HG02610 (cell line): ENCODE results near the gene KRTAP9-9.
"Not testable (repeated sequence)": the region's sequence is repeated elsewhere in the genome, so short reads cannot be mapped to it uniquely, and the experiment has no call there.

Experiments
- ATAC-seq: cut with Tn5 transposase; IDR thresholded peaks from one replicate; pipeline ENCODE4 v1.9.1; 2021; ENCODE audit warnings: mild to moderate bottlenecking, moderate library complexity; ENCODE audit not compliant: unreplicated experiment

KRTAP9-9 gene

DNA sequence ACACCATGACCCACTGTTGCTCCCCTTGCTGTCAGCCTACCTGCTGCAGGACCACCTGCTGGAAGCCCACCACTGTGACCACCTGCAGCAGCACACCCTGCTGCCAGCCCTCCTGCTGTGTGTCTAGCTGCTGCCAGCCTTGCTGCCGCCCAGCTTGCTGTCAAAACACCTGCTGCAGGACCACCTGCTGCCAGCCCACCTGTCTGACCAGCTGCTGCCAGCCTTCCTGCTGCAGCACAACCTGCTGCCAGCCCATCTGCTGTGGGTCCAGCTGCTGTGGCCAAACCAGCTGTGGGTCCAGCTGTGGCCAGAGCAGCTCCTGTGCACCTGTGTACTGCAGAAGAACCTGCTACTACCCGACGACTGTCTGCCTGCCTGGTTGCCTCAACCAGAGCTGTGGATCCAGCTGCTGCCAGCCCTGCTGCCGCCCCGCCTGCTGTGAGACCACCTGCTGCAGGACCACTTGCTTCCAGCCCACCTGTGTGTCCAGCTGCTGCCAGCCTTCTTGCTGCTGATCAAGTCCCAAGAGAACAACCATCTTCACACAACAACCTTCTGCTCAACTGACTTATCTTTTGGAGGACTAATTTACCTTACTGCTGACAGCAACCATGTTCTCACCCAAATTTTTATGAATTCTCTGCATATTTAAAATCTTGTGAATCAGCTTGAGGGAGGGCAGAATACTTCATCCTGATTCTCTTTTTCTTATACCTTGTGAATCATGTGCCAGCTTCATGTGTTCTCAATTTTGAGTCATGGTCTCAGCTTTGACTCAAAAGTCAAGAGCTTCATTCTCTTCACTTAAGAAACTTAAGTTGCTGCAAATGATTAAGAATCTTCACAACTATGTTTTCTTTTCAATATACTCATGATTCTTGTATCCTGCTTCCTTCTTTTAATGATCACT is at the start of gene KRTAP9-9:
KRTAP9-9 (plus strand) TSS at position 4 of the 910 bp plus-strand sequence.
- not testable (repeated sequence) for ATAC-seq

DNA sequence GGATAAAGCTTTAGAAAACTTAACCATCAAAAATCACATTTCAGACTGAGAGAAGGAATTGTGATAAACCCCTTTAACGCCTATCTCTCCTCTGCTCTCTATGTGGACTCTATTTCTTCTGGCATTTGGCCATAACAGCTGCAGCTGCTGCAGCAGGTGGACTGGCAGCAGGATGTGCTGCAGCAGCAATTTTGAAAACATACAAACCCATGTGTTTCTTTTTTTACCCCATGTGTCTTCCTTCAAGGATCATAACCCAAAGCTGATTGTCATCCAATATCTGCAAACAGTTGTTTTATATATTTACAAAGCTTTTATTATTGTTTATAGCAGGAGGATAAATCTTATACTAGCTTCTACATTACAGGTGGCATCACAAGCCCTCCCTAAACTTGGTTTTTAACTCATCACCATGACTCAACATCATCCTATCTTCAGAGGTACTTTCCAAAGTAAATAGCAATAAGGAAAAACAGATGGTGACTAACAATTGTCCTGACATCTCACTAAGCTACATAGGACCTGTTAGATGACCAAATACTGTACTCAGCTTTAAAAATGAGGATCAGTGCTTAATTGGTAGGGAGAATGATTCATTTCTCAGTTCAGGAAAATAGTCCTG is 43.2 kb upstream of the KRTAP9-9 start:
- ATAC-seq: no peak

DNA sequence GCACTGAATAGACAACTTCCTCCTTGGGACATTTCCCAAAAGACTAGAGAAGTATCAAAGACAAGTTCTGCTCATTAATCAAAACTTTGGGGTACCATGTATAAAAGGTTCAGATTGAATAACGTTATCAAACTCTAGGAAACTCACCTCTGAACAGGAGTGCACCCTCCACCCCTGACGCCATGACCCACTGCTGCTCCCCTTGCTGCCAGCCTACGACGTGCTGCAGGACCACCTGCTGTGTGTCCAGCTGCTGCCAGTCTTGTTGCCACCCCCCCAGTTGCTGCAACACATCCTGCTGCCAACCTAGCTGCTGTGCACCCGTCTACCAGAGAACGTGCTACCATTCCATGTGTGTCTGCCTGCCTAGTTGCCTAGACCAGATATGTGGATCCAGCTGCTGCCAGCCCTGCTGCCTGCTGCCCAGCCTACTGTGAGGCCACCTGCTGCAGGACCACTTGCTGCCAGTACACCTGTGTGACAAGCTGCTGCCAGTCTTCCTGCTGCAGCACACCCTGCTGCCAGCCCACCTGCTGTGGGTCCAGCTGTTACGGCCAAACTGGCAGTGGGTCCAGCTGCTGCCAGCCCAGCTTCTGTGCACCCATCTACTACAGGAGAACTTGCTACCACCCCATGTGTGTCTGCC is 42.5 kb upstream of the KRTAP9-9 start:
- no peak for ATAC-seq

DNA sequence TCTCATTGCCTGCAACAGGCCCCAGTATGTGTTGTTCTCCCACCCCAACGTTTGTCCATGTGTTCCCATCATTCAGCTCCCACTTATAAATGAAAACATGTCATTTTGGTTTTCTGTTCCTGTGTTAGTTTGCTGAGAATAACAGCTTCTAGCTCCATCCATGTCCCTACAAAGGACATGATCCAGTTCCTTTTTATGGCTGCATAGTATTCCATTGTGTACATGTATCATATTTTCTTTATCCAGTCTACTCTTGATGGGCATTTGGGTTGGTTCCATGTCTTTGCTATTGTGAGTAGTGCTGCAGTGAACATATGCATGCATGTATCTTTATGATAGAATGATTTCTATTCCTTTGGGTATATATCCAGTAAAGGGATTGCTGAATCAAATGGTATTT is 39.5 kb upstream of the KRTAP9-9 start:
- no peak for ATAC-seq

DNA sequence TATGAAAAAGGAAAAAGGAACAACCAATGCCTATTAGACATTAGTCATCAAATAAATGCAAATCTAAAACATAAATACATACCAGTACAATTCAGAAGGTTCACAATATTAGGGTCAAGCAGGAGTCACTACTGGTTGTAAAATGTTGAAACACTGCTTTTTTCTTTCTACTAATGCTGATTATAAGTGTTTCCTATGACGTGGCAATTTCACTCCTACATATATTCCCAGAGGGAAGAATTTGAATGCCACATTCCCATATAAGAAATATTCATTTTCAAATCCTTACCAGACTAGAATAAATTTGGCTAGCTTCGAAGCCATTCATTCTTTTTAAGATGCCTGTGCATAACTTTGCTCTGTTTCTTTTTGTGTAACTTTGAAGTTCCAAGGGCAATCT is 31.4 kb upstream of the KRTAP9-9 start:
- ATAC-seq: no peak

DNA sequence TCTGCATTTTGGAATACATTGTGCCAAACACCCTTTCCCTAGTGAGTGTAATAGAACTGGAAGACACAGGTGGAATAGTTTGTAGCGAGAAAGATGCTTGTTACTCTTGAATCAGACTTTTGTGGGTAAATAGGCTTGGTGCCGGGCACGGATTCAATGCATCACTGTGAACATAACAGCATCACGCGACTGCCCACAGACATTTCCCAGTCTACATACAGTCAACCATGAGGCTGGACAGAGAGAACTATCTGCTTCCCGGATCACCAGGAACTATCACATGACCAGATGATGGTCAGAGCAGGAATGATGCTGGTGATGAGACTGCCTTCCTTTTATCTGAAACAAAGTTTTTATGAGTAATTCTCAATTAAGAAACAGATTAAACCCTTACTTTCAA is 29.1 kb upstream of the KRTAP9-9 start:
- ATAC-seq: no peak

DNA sequence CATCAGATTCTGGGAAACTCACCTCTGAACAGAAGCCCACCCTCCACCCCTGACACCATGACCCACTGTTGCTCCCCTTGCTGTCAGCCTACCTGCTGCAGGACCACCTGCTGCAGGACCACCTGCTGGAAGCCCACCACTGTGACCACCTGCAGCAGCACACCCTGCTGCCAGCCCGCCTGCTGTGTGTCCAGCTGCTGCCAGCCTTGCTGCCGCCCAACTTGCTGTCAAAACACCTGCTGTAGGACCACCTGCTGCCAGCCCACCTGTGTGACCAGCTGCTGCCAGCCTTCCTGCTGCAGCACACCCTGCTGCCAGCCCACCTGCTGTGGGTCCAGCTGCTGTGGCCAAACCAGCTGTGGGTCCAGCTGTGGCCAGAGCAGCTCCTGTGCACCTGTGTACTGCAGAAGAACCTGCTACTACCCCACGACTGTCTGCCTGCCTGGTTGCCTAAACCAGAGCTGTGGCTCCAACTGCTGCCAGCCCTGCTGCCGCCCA is 28.5 kb upstream of the KRTAP9-9 start, which contains the start of gene KRTAP9-2:
KRTAP9-2 (plus strand) TSS at position 51 of the 498 bp plus-strand sequence; CDS start at position 58, 7 bp downstream.
- not testable (repeated sequence) for ATAC-seq

DNA sequence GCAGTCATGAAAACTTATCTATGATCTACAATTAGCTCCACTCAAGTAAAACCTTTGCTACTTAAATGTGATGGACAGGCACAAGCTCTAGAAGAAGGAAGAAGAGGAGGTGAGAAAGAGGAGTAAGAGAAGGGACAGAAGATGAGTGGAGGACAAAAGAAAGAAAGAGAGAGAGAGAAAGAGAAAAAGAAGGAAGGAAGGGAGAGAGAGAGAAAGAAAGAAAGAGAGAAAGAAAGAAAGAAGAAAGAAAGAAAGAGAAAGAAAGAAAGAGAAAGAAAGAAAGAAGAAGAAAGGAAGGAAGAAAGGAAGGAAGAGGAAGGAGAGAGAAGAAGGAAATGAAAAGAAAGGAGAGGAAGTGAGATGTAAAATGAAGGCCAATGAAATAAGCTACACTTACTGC is 25.1 kb upstream of the KRTAP9-9 start:
- no peak for ATAC-seq

DNA sequence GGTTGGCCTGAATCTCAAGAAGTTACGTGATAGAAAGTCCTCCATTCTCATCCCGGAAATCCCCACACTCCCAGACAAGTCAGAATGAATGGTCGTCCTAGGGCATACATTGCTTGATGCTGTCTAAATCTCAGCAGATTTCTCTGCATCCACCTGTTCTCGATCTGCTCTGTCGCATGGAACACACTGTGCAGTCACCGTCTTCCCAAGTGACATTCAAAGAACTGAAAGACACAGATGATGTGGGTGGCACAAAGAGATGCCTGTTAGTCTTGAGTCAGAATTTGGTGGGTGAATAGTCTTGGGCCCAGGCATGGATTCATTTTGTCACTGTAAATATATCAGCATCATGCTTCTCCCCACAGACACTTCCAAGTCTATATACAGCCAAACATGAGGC is 23.5 kb upstream of the KRTAP9-9 start:
- ATAC-seq: no peak

DNA sequence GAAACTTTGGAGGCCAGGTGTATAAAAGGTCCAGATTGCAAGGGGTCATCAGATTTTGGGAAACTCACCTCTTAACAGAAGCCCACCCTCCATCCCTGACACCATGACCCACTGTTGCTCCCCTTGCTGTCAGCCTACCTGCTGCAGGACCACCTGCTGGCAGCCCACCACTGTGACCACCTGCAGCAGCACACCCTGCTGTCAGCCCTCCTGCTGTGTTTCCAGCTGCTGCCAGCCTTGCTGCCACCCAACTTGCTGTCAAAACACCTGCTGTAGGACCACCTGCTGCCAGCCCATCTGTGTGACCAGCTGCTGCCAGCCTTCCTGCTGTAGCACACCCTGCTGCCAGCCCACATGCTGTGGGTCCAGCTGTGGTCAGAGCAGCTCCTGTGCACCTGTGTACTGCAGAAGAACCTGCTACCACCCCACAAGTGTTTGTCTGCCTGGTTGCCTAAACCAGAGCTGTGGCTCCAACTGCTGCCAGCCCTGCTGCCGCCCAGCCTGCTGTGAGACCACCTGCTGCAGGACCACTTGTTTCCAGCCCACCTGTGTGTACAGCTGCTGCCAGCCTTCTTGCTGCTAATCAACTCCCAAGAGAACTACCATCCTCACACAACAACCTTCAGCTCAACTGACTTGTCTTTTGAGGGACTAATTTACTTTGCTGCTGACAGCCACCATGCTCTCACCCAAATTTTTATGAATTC is 22.6 kb upstream of the KRTAP9-9 start, which contains the start of gene KRTAP9-3:
KRTAP9-3 (plus strand) TSS at position 51 of the 707 bp plus-strand sequence; CDS start at position 104, 53 bp downstream.
- not testable (repeated sequence) for ATAC-seq

DNA sequence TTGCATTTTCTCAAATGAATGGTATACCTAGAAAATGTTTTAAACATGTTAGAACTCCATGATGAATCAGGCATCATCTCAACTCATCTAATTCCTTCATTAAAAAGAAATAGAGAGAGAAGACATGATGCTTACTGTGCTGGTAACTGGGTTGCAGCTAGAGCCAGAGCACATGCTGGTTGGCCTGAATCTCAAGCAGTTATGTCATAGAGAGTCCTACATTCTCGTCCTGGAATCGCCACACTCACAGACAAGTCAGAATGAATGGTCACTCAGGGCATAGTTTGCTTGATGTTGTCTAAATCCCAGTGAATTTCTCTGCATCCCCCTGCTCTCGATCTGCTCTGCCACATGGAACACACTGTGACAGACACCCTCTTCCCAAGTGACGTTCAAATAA is 18.1 kb upstream of the KRTAP9-9 start:
- ATAC-seq: not testable (repeated sequence)

DNA sequence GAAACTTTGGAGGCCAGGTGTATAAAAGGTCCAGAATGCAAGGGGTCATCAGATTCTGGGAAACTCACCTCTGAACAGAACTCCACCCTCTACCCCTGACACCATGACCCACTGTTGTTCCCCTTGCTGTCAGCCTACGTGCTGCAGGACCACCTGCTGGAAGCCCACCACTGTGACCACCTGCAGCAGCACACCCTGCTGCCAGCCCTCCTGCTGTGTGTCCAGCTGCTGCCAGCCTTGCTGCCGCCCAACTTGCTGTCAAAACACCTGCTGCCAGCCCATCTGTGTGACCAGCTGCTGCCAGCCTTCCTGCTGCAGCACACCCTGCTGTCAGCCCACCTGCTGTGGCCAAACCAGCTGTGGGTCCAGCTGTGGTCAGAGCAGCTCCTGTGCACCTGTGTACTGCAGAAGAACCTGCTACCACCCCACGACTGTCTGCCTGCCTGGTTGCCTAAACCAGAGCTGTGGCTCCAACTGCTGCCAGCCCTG is 17.2 kb upstream of the KRTAP9-9 start, which contains the start of gene KRTAP9-8:
KRTAP9-8 (plus strand) TSS at position 51 of the 489 bp plus-strand sequence; CDS start at position 104, 53 bp downstream.
- not testable (repeated sequence) for ATAC-seq

DNA sequence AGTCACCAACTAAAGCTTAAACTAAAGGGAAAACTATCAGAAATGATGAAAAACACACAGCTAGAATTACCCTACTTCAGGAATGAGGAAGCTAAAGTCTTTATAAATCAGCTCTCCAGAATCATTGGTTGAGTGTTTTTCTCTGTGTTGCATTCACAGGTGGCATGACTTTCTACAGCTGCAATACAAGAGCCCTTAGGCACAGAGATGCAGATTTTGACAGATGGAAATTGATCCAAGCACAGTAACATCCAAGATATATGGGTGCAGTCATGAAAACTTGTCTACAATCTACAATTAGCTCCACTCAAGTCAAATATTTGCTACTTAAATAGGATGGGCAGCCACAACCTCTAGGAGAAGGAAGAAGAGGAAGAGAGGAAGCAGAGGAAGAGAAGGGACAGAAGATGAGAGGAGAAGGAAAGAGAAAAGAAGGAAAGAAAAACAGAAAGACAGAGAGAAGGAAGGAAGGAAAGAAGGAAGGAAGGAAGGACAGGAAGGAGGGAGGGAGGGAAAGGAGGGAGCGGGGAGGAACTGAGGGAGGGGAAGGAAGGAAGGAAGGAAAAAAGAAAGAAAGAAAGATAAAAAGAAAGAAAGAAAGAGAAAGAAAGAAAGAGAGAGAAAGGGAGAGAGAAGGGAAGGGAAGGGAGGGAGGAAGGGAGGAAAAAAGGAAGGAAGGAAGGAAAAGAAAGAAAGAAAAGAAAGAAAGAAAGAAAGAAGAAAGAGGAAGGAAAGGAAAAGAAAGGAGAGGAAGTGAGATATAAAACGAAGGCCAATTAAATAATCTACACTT is 8.0 kb upstream of the KRTAP9-9 start:
- ATAC-seq: not testable (repeated sequence)

DNA sequence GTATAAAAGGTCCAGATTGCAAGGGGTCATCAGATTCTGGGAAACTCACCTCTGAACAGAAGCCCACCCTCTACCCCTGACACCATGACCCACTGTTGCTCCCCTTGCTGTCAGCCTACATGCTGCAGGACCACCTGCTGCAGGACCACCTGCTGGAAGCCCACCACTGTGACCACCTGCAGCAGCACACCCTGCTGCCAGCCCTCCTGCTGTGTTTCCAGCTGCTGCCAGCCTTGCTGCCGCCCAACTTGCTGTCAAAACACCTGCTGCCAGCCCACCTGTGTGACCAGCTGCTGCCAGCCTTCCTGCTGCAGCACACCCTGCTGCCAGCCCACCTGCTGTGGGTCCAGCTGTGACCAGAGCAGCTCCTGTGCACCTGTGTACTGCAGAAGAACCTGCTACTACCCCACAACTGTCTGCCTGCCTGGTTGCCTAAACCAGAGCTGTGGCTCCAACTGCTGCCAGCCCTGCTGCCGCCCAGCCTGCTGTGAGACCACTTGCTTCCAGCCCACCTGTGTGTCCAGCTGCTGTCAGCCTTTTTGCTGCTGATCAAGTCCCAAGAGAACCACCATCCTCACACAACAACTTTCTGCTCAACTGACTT is 5.4 kb upstream of the KRTAP9-9 start, which contains the start of gene KRTAP9-4:
KRTAP9-4 (plus strand) TSS at position 51 of the 604 bp plus-strand sequence; CDS start at position 85, 34 bp downstream.
- ATAC-seq: not testable (repeated sequence)

DNA sequence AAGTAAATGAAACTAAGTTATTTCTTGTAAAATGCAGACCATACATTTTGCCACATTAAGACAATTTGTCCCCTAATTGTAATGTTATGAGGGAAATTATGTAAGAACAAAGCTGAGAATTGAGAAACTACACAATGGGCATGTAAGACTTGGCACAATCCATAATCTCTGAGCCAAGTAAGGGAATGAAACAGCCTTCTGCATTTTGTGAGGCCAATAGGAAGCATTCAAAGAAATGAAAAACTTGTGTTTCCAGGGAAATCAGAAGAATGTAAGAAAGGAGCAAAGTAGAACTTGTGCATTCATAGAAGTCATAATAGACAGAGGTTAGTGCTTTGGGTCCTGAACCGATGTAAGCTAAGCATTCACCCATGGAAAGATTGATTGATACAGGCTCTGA is 3.9 kb upstream of the KRTAP9-9 start:
- no peak for ATAC-seq

DNA sequence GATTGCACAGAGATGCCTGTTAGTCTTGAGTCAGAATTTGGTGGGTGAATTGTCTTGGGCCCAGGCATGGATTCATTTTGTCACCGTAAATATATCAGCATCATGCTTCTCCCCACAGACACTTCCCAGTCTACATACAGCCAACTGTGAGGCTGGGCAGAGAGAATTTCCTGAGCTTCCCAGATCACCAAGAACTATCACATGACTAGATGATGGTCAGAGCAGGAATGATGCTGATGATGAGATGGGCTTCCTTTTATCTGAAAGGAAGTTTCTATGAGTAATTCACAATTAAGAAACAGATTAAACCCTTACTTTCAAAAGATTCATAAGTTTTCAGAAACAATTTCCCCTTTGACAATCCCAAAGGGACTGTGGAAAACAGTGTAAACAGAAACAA is 323 bp upstream of the KRTAP9-9 start:
- no peak for ATAC-seq

DNA sequence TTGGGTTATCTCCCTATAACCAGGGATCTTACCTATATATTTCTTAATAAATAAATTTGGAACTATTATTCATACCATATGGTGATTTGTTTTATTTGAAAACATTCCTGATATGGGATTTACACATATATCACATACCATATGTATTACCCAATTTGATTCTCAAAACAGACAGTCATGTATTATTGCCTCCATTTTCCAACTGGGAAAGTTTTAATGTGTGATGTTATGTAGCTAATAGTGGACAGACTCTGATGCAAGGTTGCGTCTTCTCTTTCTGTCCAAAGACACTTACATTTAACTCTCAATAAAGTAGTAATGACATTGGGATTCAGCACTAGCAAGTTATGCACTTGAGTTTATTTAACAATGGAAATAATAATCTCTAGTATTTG is 1.1 kb downstream of the KRTAP9-9 start:
- ATAC-seq: no peak

DNA sequence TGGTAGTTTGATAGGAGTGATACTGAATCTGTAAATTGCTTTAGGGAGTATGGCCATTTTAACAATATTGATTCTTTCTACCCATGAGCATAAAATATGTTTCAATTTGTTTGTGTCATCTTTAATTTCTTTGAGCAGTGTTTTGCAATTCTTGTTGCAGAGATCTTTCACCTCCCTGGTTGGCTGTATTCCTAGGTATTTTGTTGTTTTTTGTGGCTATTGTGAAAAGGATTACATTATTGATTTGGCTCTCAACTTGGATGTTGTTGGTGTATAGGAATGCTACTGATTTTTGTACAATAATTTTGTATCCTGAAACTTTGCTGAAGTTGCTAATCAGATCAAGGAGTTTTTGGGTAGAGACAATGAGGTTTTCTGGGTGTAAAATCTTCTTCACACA is 3.2 kb downstream of the KRTAP9-9 start:
- no peak for ATAC-seq

DNA sequence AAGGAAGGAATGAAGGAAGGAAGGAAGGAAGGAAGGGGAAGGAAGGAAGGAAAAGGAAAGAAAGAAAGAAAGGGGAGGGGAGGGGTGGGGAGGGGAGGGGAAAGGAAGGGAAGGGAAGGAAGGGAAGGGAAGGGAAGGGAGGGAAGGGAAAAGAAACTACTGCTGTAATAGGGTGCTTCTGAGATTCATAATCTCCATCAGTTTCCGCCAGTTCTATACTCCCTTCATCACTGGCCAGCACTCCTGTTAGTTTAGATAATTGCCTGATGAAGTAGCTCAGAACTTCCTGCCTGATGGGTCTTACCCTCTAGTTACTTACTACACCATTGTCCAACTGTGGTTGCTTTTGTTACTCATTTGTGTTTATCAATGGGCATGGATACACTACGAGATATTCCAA is 8.0 kb downstream of the KRTAP9-9 start:
- ATAC-seq: no peak
